Mononuclear cell (primary cell): ENCODE measurements around the gene RNF169. TPM values are rescaled to one million over a fixed set of nuclear protein-coding genes. Genes with fewer than 3 reads are reported as not detected.

ENCODE experiments used
- H3K27me3 ChIP-seq: 2 replicates; pipeline ENCODE4 v1.6.0; 2011; ENCODE audit warnings: low read length, control low read depth; ENCODE audit not compliant: insufficient read depth
- H3K4me1 ChIP-seq: 2 replicates; pipeline ENCODE4 v1.5.1; 2011; ENCODE audit warnings: mild to moderate bottlenecking, low read length, control low read depth; ENCODE audit not compliant: insufficient read depth
- H3K4me3 ChIP-seq: 2 replicates; pipeline ENCODE4 v1.5.1; 2011; ENCODE audit warnings: mild to moderate bottlenecking, low read length, moderate library complexity
- H3K9me3 ChIP-seq: 2 replicates; pipeline ENCODE4 v1.5.1; 2011; ENCODE audit warnings: low read depth, mild to moderate bottlenecking, control low read depth, low read length
- total RNA-seq: library from RNA; depleted of rRNA; stranded (reverse); fragments of >200 nt; gene quantifications from one replicate; pipeline ENCODE4 v1.2.3, GENCODE V29; 2012

Gene RNF169
- total RNA-seq, 1 donor, result 29.5 TPM

- H3K9me3 ChIP-seq, result no peaks in the 10 kb centered on the region
- peaks cover 8% of the 10 kb centered on the region for H3K4me1 ChIP-seq
- no peak overlapping the region for H3K4me3 ChIP-seq
- no peaks in the 10 kb centered on the region for H3K27me3 ChIP-seq
Measured at GRCh38 chr11:74845978-74846517, 97.4 kb downstream of the RNF169 start.

GRCh38 chr11:74846770-74847169 lies 98.1 kb downstream of the RNF169 start:
- Histone ChIP-seq H3K27me3 (no peaks in the 10 kb centered on the region), H3K4me3 (no peak overlapping the region), H3K4me1 (peaks cover 8% of the 10 kb centered on the region), H3K9me3 (no peaks in the 10 kb centered on the region)

GRCh38 chr11:74847395-74847794 lies 98.7 kb downstream of the RNF169 start:
- no peaks in the 10 kb centered on the region for H3K9me3 ChIP-seq
- peaks cover 8% of the 10 kb centered on the region for H3K4me1 ChIP-seq
- no peaks in the 10 kb centered on the region for H3K27me3 ChIP-seq
- H3K4me3 ChIP-seq, result no peak overlapping the region

GRCh38 chr11:74847895-74848294 lies 99.2 kb downstream of the RNF169 start:
- Histone ChIP-seq H3K27me3 (no peaks in the 10 kb centered on the region), H3K4me3 (no peak overlapping the region), H3K4me1 (peaks cover 8% of the 10 kb centered on the region)

GRCh38 chr11:74849525-74850391 lies 101.1 kb downstream of the RNF169 start:
- no peaks in the 10 kb centered on the region for H3K27me3 ChIP-seq
- H3K4me1 ChIP-seq, result peaks cover 8% of the 10 kb centered on the region
- H3K4me3 ChIP-seq, result no peak overlapping the region
- no peaks in the 10 kb centered on the region for H3K9me3 ChIP-seq

More at GRCh38 chr11:74847895-74848294, 99.2 kb downstream of the RNF169 start:
- no peaks in the 10 kb centered on the region for H3K9me3 ChIP-seq

- Histone ChIP-seq H3K4me3 (no peak overlapping the region), H3K27me3 (no peaks in the 10 kb centered on the region), H3K4me1 (no peaks in the 10 kb centered on the region), H3K9me3 (no peaks in the 10 kb centered on the region)
Measured at GRCh38 chr11:74853223-74853622, 104.6 kb downstream of the RNF169 start.

- Histone ChIP-seq H3K27me3 (no peaks in the 10 kb centered on the region), H3K4me3 (no peak overlapping the region), H3K9me3 (peaks cover 8% of the 10 kb centered on the region), H3K4me1 (no peaks in the 10 kb centered on the region)
Measured at GRCh38 chr11:74860743-74861142, 112.1 kb downstream of the RNF169 start.

GRCh38 chr11:74863410-74863809 lies 114.8 kb downstream of the RNF169 start:
- H3K9me3 ChIP-seq, result peaks cover 35% of the 10 kb centered on the region
- no peak overlapping the region for H3K4me3 ChIP-seq
- no peaks in the 10 kb centered on the region for H3K27me3 ChIP-seq
- no peaks in the 10 kb centered on the region for H3K4me1 ChIP-seq

- Histone ChIP-seq H3K27me3 (no peaks in the 10 kb centered on the region), H3K4me1 (no peaks in the 10 kb centered on the region), H3K4me3 (no peak overlapping the region), H3K9me3 (peaks cover 63% of the 10 kb centered on the region)
Measured at GRCh38 chr11:74866557-74866956, 117.9 kb downstream of the RNF169 start.

GRCh38 chr11:74870485-74870884 lies 121.8 kb downstream of the RNF169 start:
- no peaks in the 10 kb centered on the region for H3K4me1 ChIP-seq
- no peaks in the 10 kb centered on the region for H3K27me3 ChIP-seq
- peaks cover 57% of the 10 kb centered on the region for H3K9me3 ChIP-seq

GRCh38 chr11:74871037-74871436 lies 122.4 kb downstream of the RNF169 start:
- peaks cover 52% of the 10 kb centered on the region for H3K9me3 ChIP-seq
- H3K27me3 ChIP-seq, result no peaks in the 10 kb centered on the region
- H3K4me3 ChIP-seq, result no peak overlapping the region
- no peaks in the 10 kb centered on the region for H3K4me1 ChIP-seq

More at GRCh38 chr11:74870485-74870884, 121.8 kb downstream of the RNF169 start:
- no peak overlapping the region for H3K4me3 ChIP-seq

GRCh38 chr11:74877132-74877531 lies 128.5 kb downstream of the RNF169 start:
- Histone ChIP-seq H3K4me1 (no peaks in the 10 kb centered on the region), H3K4me3 (no peak overlapping the region), H3K27me3 (no peaks in the 10 kb centered on the region), H3K9me3 (peaks cover 5% of the 10 kb centered on the region)

Other genes starting within 250 kb of the RNF169 start
- gene POLD3, start 156.3 kb upstream of the RNF169 start, total RNA-seq, result 5.7 TPM
- not detected for gene CHRDL2, start 17.4 kb upstream of the RNF169 start, total RNA-seq
- gene XRRA1, start 200.2 kb downstream of the RNF169 start, total RNA-seq, result 6.4 TPM
- gene SPCS2, start 200.4 kb downstream of the RNF169 start, total RNA-seq, result 33.9 TPM
- 9.0 TPM for gene NEU3, start 240.1 kb downstream of the RNF169 start, total RNA-seq